GM23248 (cell line): ENCODE measurements around the gene PATJ.

ENCODE experiments used
- EZH2 ChIP-seq: fragments of 200-600 bp; sonication (generic); IDR thresholded peaks from 2 replicates; pipeline ENCODE4 v1.6.1; 2018; ENCODE audit warnings: antibody characterized with exemption, mild to moderate bottlenecking; ENCODE audit not compliant: insufficient read depth, poor library complexity, severe bottlenecking
- EZH2phosphoT487 ChIP-seq: fragments of 200-600 bp; sonication (generic); IDR thresholded peaks from 2 replicates; pipeline ENCODE4 v1.6.1; 2018; ENCODE audit warnings: antibody characterized with exemption, moderate library complexity, mild to moderate bottlenecking, low read depth; ENCODE audit not compliant: insufficient read depth

DNA sequence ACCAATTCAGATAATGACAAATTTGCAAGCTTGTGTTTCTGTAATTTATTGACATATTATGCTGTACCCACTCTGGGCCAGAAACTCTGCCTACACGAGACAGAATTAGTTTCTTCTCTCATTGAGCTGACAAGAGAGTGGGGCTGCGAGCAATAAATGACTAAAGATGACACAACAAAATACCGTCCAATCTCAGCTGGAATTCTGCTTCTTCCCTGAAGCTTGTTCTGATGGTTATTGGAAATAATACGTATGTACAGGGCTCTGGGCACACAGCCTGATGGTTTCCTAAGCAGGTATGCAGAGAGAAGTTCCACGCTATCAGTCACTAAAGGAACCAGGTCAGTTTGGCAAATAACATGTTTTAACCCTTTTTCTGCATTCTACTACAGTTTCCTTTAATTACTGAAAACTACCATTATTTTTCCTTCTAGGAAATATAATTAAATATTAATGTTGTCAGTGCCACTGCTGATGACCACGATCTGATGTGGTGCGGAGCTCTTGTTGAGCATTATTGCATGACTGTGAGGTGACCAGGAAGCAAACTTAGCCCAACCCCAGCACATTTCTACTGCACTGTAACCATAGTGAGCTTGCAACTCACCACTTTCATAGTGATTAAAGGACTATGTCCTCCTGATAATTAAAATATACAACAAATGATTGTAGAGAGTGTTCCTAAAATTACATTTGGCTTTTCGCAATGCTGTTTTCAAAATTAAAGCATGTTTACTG, 231.0 kb downstream of the PATJ start:
- TF ChIP-seq EZH2 (no peak), EZH2phosphoT487 (no peak)
